Endodermal cell (in vitro differentiated cells): ENCODE results near the gene COL21A1. TPM values are rescaled to one million over a fixed set of nuclear protein-coding genes. Genes with fewer than 3 reads are reported as not detected.

ENCODE experiments used
- DNase-seq: peaks from one replicate; pipeline ENCODE4 v3.0.0-alpha.2; 2017
- H3K27ac ChIP-seq: 2 replicates; pipeline ENCODE4 v1.5.1; 2013; ENCODE audit warnings: mild to moderate bottlenecking, low read depth, low read length, moderate library complexity
- H3K27me3 ChIP-seq: 2 replicates; pipeline ENCODE4 v1.6.1; 2013; ENCODE audit warnings: mild to moderate bottlenecking, low read length, moderate library complexity; ENCODE audit not compliant: insufficient read depth, control insufficient read depth, poor library complexity, severe bottlenecking
- H3K36me3 ChIP-seq: 2 replicates; pipeline ENCODE4 v1.7.0; 2013; ENCODE audit warnings: mild to moderate bottlenecking, low read length, moderate library complexity; ENCODE audit not compliant: control insufficient read depth, insufficient read depth
- H3K4me1 ChIP-seq: one replicate; pipeline ENCODE4 v1.7.0; 2013; ENCODE audit warnings: low read length; ENCODE audit not compliant: control insufficient read depth, insufficient read depth
- H3K4me3 ChIP-seq: 2 replicates; pipeline ENCODE4 v1.5.1; 2013; ENCODE audit warnings: mild to moderate bottlenecking, low read length, moderate library complexity
- H3K9ac ChIP-seq: 2 replicates; pipeline ENCODE4 v1.6.1; 2013; ENCODE audit warnings: mild to moderate bottlenecking, low read length, moderate library complexity; ENCODE audit not compliant: poor library complexity, severe bottlenecking; ENCODE audit errors: extremely low read depth
- H3K9me3 ChIP-seq: 2 replicates; pipeline ENCODE4 v1.6.1; 2013; ENCODE audit warnings: mild to moderate bottlenecking, low read length, moderate library complexity; ENCODE audit not compliant: control insufficient read depth
- H3K27ac Mint-ChIP-seq: 2 replicates; pipeline ENCODE4 v1.8.0; 2020; ENCODE audit warnings: mixed read lengths
- H3K27me3 Mint-ChIP-seq: 2 replicates; pipeline ENCODE4 v1.8.0; 2021; ENCODE audit warnings: mild to moderate bottlenecking, mixed read lengths; ENCODE audit not compliant: insufficient read depth
- H3K36me3 Mint-ChIP-seq: 2 replicates; pipeline ENCODE4 v1.8.0; 2020; ENCODE audit warnings: low read depth, mixed read lengths
- H3K4me1 Mint-ChIP-seq: 2 replicates; pipeline ENCODE4 v1.8.0; 2020; ENCODE audit warnings: mixed read lengths
- H3K4me3 Mint-ChIP-seq: 2 replicates; pipeline ENCODE4 v1.8.0; 2020; ENCODE audit warnings: mild to moderate bottlenecking, moderate library complexity, mixed read lengths
- H3K9me3 Mint-ChIP-seq: 2 replicates; pipeline ENCODE4 v1.8.0; 2020; ENCODE audit warnings: mild to moderate bottlenecking, mixed read lengths
- CTCF ChIP-seq: fragments of 200-600 bp; sonication (generic); conservative IDR thresholded peaks from 2 replicates; pipeline ENCODE4 v1.5.0; 2021; ENCODE audit warnings: antibody characterized with exemption, mild to moderate bottlenecking
- WGBS, 2 experiments: methylation state at CpG; one replicate each; pipeline versions ENCODE4 v1.1.5 to v1.1.7; 2013; ENCODE audit warnings: missing lambda C conversion rate in 2 of 2, mixed read lengths in 1 of 2; ENCODE audit not compliant: insufficient coverage in 1 of 2, insufficient read length in 1 of 2; 5-methylcytosine and 5-hydroxymethylcytosine counted together
- total RNA-seq, 2 donors: library from RNA; stranded (reverse); fragmentation: NEBNext Ultra II Directional in 1 of 2; extraction: Animal tissue kit (Norgen Biotek cat#: 25700) in 1 of 2; gene quantifications; 2 replicates in 1 of 2; 3 replicates in 1 of 2; pipeline ENCODE4 v1.2.1, GENCODE V29; 2021

Gene COL21A1
- total RNA-seq, 2 donors from 2014 or later = 0.71 to 1.9 TPM

DNA sequence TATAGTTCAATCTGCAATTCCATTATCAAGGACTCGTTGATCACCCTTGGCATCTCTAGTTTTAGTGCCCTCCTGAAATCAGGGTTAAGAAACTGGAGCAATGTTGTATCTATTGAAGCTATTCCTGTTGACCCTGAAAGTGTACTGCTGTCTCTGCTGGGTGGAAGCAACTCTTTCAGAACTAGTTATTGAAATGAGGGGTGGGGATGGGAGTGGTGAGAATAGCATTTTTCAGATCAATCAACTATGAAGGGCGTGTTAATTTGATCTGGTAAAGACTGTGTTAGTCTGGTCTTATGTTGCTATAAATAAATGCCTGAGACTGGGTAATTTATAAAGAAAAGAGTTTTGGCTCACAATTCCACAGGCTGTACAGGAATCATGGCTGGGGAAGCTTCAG is 219.5 kb downstream of the COL21A1 start:
- TF ChIP-seq CTCF = no peak
- no peak overlapping the region for H3K27ac ChIP-seq
- no peaks in the 10 kb centered on the region for H3K36me3 ChIP-seq
- Mint-ChIP-seq H3K36me3 (no peaks in the 10 kb centered on the region), H3K27me3 (no peaks in the 10 kb centered on the region), H3K9me3 (no peaks in the 10 kb centered on the region), H3K27ac (no peak overlapping the region), H3K4me3 (no peak overlapping the region), H3K4me1 (no peaks in the 10 kb centered on the region)
- whole genome bisulfite sequencing, 2 experiments = 89 to 100% methylated on average over 1 to 2 of the region's 2 CpGs
- no peak overlapping the region for H3K9ac ChIP-seq
- no peaks in the 10 kb centered on the region for H3K27me3 ChIP-seq
- no peak for DNase-seq
- no peaks in the 10 kb centered on the region for H3K4me1 ChIP-seq
- no peaks in the 10 kb centered on the region for H3K9me3 ChIP-seq
- no peak overlapping the region for H3K4me3 ChIP-seq

- no peaks in the 10 kb centered on the region for H3K36me3 Mint-ChIP-seq
- H3K27ac Mint-ChIP-seq = no peak overlapping the region
- Histone ChIP-seq H3K27me3 (no peaks in the 10 kb centered on the region), H3K4me1 (no peaks in the 10 kb centered on the region), H3K4me3 (no peak overlapping the region), H3K9me3 (no peaks in the 10 kb centered on the region), H3K36me3 (no peaks in the 10 kb centered on the region), H3K9ac (no peak overlapping the region), H3K27ac (no peak overlapping the region)
- DNase-seq = no peak
- no peaks in the 10 kb centered on the region for H3K9me3 Mint-ChIP-seq
- 96% methylated on average over 2 of the region's 2 CpGs; no CpG with 5 or more reads in 1 of the 2 experiments for WGBS, 2 experiments
- peaks cover 3% of the 10 kb centered on the region for H3K4me1 Mint-ChIP-seq
- H3K27me3 Mint-ChIP-seq = no peaks in the 10 kb centered on the region
- H3K4me3 Mint-ChIP-seq = no peak overlapping the region
- no peak for TF ChIP-seq CTCF
Observed at GRCh38 chr6:56026455-56027180, 220.8 kb downstream of the COL21A1 start.

- no peaks in the 10 kb centered on the region for H3K4me1 ChIP-seq
- H3K27me3 ChIP-seq = no peaks in the 10 kb centered on the region
- no peak overlapping the region for H3K27ac Mint-ChIP-seq
- peaks cover under 1% of the 10 kb centered on the region for H3K9me3 ChIP-seq
- H3K4me3 Mint-ChIP-seq = no peak overlapping the region
- H3K4me3 ChIP-seq = no peak overlapping the region
- H3K36me3 Mint-ChIP-seq = no peaks in the 10 kb centered on the region
- TF ChIP-seq CTCF = no peak
- no peak for DNase-seq
- H3K4me1 Mint-ChIP-seq = peaks cover 3% of the 10 kb centered on the region
- no peaks in the 10 kb centered on the region for H3K27me3 Mint-ChIP-seq
- no peaks in the 10 kb centered on the region for H3K9me3 Mint-ChIP-seq
- no peaks in the 10 kb centered on the region for H3K36me3 ChIP-seq
- no peak overlapping the region for H3K9ac ChIP-seq
- no peak overlapping the region for H3K27ac ChIP-seq
Observed at GRCh38 chr6:56025795-56026194, 221.6 kb downstream of the COL21A1 start.
